GM12892 (cell line): ENCODE data around the gene API5.

Experiments
- DNase-seq: peaks from one replicate; pipeline ENCODE4 v3.0.0; 2011; ENCODE audit not compliant: insufficient read length
- FAIRE-seq: peaks from 2 replicates; lab custom pipeline; 2011; peaks lifted over from hg19 to GRCh38; lab: Jason Lieb, UNC
- POLR2A ChIP-seq: IDR thresholded peaks from 2 replicates; pipeline ENCODE4 v1.6.1; 2011; ENCODE audit warnings: low read depth, low read length, control low read depth
- POLR2AphosphoS5 ChIP-seq: IDR thresholded peaks from 2 replicates; pipeline ENCODE4 v1.6.1; 2011; ENCODE audit warnings: low read depth, low read length, control low read depth
- TAF1 ChIP-seq: IDR thresholded peaks from 2 replicates; pipeline ENCODE4 v1.6.1; 2011; ENCODE audit warnings: low read depth, mild to moderate bottlenecking, control low read depth, low read length, borderline replicate concordance

Gene API5

DNA sequence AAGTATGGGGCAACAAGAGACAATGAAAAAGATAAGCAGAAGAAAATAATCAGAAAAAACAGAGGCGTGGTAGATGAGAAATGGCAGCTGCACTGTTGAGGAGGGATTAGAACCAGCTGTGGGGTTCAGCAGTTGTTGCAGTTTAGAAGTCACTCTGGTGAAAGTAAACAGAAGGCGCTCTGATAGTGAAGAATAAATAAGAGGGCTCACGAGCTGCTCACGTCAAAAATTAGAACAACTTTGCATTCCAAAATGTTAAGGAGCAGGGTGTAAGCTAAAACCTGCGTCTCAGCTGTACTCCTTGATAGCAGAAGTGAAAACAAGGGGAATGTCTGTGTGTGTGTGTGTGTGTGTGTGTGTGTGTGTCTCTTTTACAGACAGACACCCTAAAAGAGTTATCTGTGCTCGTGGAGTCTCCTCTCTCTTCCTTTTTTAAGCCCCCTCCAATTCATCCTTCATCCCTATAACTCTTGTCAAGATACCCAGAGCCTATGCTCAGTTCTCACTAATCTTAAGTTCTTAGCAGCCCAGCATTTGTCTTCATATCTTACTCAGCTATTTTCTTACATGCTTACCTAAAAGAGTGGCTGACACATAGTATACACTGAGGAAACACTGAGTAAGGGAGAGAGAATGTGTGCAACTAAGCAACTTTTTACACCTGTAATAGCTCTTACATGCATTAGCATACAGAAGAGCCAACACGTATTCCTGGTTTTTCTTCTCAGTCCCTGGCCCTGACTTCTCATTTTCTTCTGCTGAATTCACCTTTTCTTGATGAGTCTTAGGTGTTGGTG is 55.8 kb downstream of the API5 start:
- TF ChIP-seq TAF1 (no peak), POLR2AphosphoS5 (0 out of 2 replicates have a peak, but pooled peaks have one; percentile 21), POLR2A (no peak)
- FAIRE-seq (peak; percentile 61), DNase-seq (no peak)

DNA sequence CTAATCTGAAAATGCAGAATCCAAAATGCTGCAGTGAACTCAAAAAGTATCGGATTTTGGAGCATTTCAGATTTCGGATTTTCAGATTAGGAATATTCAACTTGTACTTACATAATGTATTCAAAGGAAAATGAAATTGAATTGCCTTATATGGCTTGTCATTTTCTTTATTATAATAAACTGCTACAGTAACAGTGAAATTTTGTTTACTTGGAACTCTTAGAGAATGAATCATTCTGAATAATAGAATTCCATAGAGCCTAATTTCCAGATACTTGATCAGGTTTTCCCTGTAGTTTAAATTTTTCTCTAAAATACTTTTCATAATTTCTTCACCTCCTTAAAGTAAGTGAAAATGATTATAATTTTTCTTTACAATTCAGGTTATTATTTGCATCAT is 64.3 kb downstream of the API5 start:
- no peak for DNase-seq
- FAIRE-seq = no peak
- TF ChIP-seq POLR2A (no peak), TAF1 (no peak), POLR2AphosphoS5 (no peak)

DNA sequence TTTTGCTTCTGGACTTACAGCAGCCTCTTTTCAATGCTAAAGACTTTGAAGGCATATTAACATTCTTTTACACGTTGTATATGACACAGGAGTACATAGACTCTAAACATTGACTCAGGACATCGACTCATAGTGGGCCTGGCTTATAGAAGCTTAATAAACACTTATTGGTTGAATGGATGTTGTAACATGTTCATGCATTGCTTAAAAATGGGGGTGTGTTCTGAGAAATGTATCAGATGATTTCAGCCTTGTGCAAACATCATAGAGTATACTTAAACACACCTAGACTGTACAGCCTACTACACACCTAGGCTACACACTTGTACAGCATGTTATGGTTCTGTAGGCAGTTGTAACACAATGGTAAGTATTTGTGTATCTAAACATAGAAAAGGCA is 64.8 kb downstream of the API5 start:
- FAIRE-seq (no peak), DNase-seq (no peak)
- no peak for TF ChIP-seq POLR2AphosphoS5
- no peak for TF ChIP-seq TAF1
- TF ChIP-seq POLR2A = no peak

DNA sequence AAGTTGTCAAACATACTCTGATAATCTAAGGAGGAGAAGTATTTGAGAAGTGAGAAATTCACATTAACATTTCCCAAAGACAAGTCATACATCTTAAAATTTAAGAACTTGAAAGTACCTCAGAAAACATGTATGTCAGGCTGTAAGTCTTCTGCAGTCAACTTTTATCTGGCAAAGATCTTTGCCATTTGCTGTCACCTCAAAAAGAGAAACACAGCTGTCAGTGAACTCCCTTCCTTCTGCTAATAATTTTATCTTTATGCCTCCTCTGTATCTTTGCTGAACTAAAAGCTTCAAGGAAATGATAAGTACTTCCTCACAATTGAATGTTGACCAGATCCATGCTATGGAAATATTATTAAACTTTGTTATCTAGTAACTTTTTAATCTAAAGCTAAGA is 65.6 kb downstream of the API5 start:
- no peak for DNase-seq
- FAIRE-seq = no peak
- no peak for TF ChIP-seq TAF1
- no peak for TF ChIP-seq POLR2A
- TF ChIP-seq POLR2AphosphoS5 = no peak

DNA sequence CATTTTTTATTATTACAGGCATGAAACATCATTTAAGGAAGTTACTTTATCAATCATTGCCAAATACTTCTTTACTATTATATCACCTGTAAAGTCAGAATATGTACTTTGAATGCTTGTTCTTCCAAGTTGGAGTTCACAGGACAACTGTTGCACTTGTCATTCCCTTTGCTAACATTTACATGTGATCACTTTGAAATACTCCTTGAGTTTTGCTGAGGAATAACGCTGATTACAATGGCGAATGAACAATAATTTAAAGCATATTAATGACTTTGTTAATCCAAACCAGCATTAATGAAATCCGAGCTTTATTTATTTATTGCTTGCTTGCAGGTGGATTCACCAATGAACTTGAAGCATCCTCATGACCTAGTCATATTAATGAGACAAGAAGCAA is 67.1 kb downstream of the API5 start:
- TF ChIP-seq POLR2AphosphoS5 (no peak), POLR2A (no peak), TAF1 (no peak)
- FAIRE-seq (no peak), DNase-seq (no peak)

DNA sequence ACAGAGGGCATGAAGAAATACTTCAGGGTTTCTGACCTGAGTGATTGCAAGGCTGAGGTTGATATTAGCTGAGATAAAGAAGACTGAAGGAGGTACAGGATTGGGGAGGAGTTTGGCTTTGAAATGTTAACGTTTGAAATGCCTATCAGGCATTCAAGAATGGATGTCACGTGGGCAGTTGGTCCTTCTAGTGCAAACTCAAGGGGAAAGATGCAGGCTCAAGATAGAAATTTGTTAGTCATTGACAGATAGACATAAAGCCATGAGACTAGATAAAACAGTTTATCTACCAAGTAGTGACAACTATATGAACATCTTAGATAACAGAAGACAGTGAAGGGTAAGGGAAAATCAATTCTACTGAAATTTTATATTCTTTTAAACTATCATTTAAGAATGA is 70.0 kb downstream of the API5 start:
- DNase-seq (no peak), FAIRE-seq (no peak)
- no peak for TF ChIP-seq POLR2A
- no peak for TF ChIP-seq TAF1
- no peak for TF ChIP-seq POLR2AphosphoS5

DNA sequence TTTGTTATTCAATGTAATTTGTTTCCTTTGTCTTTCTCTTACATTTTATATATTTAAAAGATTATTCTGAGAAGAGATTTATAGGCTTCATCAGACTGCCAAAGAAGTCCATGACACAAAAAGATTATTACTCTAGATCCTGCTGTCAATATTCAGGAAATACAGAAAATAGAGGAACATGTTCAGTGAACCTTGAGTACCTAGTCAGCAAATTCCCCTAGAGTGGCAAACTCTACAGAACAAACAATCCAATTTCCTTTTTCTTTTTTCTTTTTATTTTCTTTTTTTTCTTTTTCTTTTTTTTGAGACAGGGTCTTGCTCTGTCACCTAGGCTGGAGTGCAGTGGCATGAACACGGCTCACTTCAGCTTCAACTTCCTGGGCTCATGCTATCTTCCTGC is 70.8 kb downstream of the API5 start:
- FAIRE-seq (no peak), DNase-seq (no peak)
- no peak for TF ChIP-seq TAF1
- no peak for TF ChIP-seq POLR2A
- TF ChIP-seq POLR2AphosphoS5 = no peak

DNA sequence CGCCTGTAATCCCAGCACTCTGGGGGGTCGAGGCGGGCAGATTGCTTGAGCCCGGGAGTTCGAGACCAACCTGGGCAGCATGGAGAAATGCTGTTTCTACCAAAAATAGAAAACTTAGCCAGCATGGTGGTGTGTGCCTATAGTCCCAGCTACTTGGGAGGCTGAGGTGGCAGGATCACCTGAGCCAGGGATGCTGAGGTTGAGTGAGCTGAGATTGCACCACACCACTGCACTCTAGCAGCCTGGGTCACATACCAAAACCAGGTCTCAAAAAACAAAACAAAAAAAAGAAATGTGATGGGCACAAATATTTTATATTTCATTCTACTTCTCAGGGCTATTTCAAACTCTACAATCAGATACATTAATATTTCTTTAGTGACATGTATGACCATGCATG is 72.6 kb downstream of the API5 start:
- no peak for TF ChIP-seq TAF1
- TF ChIP-seq POLR2A = no peak
- no peak for TF ChIP-seq POLR2AphosphoS5
- FAIRE-seq = peak; percentile 53
- no peak for DNase-seq

DNA sequence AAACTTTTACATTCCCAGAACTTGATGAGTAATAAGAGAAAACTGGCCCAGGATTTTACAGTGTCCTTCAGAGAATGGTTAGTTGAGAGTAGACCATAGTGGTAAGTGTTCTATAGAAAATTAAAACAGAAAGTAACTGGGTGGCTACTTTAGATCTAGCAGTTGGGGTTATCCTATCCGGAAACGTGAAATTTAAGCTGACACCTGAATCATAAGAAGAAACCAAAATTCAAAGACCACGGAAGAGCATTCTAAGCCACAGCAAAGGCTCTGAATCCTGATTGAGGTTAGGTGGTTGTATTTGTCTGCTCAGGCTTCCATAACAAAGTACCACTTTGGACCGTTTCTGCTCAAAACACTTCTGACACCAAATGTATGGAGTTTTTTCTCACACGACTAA is 80.9 kb downstream of the API5 start:
- DNase-seq = no peak
- TF ChIP-seq TAF1 (no peak), POLR2AphosphoS5 (no peak), POLR2A (no peak)
- no peak for FAIRE-seq

DNA sequence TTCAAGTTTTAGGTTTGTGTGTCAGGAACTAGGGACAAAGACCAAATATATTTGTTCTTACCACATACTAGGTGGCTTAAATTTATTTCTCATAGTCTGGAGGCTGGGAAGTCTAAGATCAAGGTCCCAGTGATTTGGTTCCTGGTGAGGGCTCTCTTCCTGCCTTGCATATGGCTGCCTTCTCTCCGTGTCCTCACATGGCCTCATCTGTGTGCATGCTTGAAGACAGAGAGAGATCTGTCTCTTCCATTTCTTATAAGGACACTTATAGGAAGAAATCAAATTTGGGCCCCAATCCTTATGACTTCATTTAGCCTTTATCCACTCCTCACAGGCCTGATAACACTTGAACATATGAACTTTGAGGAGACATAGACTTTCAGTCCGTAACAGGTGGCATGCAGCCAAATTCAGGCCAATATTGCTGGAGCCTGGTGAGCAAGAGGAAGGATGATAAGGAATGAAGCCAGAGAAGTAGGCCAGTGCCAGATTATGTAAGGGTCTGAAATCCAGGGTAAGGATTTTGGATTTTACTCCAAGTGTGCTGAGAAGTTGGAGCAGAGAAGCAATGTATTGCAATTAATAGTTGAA is 82.1 kb downstream of the API5 start:
- FAIRE-seq (no peak), DNase-seq (no peak)
- TF ChIP-seq TAF1 = no peak
- no peak for TF ChIP-seq POLR2A
- no peak for TF ChIP-seq POLR2AphosphoS5
